HEK293 (cell line): ENCODE measurements around the gene LASP1.
"Not testable (repeated sequence)": the region's sequence is repeated elsewhere in the genome, so short reads cannot be mapped to it uniquely, and the experiment has no call there.

Experiments used
- CTCF ChIA-PET: fragments of 350-600 bp; formaldehyde crosslinking; extraction: SDS; loops from one replicate; lab custom pipeline; 2021; ENCODE audit warnings: antibody characterized with exemption; lab: Yijun Ruan, JAX
- POLR2A ChIA-PET: fragments of 300-600 bp; formaldehyde crosslinking; extraction: SDS; loops from one replicate; lab custom pipeline; 2020; ENCODE audit warnings: antibody characterized with exemption, inconsistent platforms; lab: Yijun Ruan, JAX
- H3K27ac ChIP-seq: fragments of 200-500 bp; sonication (Bioruptor generic); 2 replicates; pipeline ENCODE4 v1.5.1; 2014; ENCODE audit warnings: low read depth, low read length, control low read depth, inconsistent platforms; ENCODE audit errors: extremely low read depth
- H3K36me3 ChIP-seq, 2 experiments: fragments of 200-500 bp in 1 of 2; sonication (Bioruptor generic) in 1 of 2; 1 replicate in 1 of 2; 2 replicates in 1 of 2; pipeline ENCODE4 v1.5.1; 2014 to 2017; ENCODE audit warnings: inconsistent platforms in 2 of 2, low read length in 2 of 2; ENCODE audit not compliant: control insufficient read depth in 2 of 2, insufficient read depth in 1 of 2
- H3K4me1 ChIP-seq: fragments of 200-500 bp; sonication (Bioruptor generic); 2 replicates; pipeline ENCODE4 v1.5.1; 2014; ENCODE audit warnings: mild to moderate bottlenecking, low read length, inconsistent platforms; ENCODE audit not compliant: control insufficient read depth, insufficient read depth
- H3K4me3 ChIP-seq: 2 replicates; pipeline ENCODE4 v1.5.1; 2011; ENCODE audit warnings: low read depth, mild to moderate bottlenecking, control low read depth, low read length, moderate library complexity
- H3K9me3 ChIP-seq: fragments of 200-500 bp; sonication (Bioruptor generic); 2 replicates; pipeline ENCODE4 v1.5.1; 2014; ENCODE audit warnings: low read depth, low read length, inconsistent platforms; ENCODE audit not compliant: control insufficient read depth, insufficient read depth
- KLF1 ChIP-seq: fragments of 450-650 bp; formaldehyde crosslinking; IDR thresholded peaks from 2 replicates; pipeline ENCODE4 v1.5.1; 2016; ENCODE audit warnings: missing biosample characterization, missing genetic modification characterization
- KLF10 ChIP-seq: fragments of 450-650 bp; IDR thresholded peaks from 2 replicates; pipeline ENCODE4 v1.5.1; 2018; ENCODE audit warnings: missing biosample characterization, mild to moderate bottlenecking, missing genetic modification characterization
- KLF16 ChIP-seq: fragments of 450-650 bp; formaldehyde crosslinking; IDR thresholded peaks from 2 replicates; pipeline ENCODE4 v1.5.1; 2017; ENCODE audit warnings: missing biosample characterization, missing genetic modification characterization
- KLF9 ChIP-seq: fragments of 450-650 bp; formaldehyde crosslinking; IDR thresholded peaks from 2 replicates; pipeline ENCODE4 v1.5.1; 2016; ENCODE audit warnings: missing biosample characterization, missing genetic modification characterization, low read depth
- MZF1 ChIP-seq: fragments of 450-650 bp; formaldehyde crosslinking; IDR thresholded peaks from 2 replicates; pipeline ENCODE4 v1.5.1; 2017; ENCODE audit warnings: missing biosample characterization, missing genetic modification characterization, borderline replicate concordance
- TRIM28 ChIP-seq: IDR thresholded peaks from 2 replicates; pipeline ENCODE4 v1.6.1; 2011; ENCODE audit warnings: low read length, control low read depth, borderline replicate concordance
- ZBTB48 ChIP-seq: fragments of 450-650 bp; formaldehyde crosslinking; IDR thresholded peaks from 2 replicates; pipeline ENCODE4 v1.5.1; 2016; ENCODE audit warnings: missing biosample characterization, missing genetic modification characterization
- ZFP69B ChIP-seq: fragments of 450-650 bp; formaldehyde crosslinking; IDR thresholded peaks from 2 replicates; pipeline ENCODE4 v1.5.1; 2016; ENCODE audit warnings: missing biosample characterization, missing genetic modification characterization
- ZNF169 ChIP-seq: fragments of 450-650 bp; formaldehyde crosslinking; IDR thresholded peaks from 2 replicates; pipeline ENCODE4 v1.5.1; 2016; ENCODE audit warnings: missing biosample characterization, missing genetic modification characterization
- ZNF184 ChIP-seq: fragments of 450-650 bp; IDR thresholded peaks from 2 replicates; pipeline ENCODE4 v1.5.1; 2018; ENCODE audit warnings: missing biosample characterization, mild to moderate bottlenecking, missing genetic modification characterization
- ZNF24 ChIP-seq: fragments of 450-650 bp; formaldehyde crosslinking; IDR thresholded peaks from 2 replicates; pipeline ENCODE4 v1.5.1; 2016; ENCODE audit warnings: missing biosample characterization, missing genetic modification characterization
- ZNF302 ChIP-seq: fragments of 450-650 bp; formaldehyde crosslinking; IDR thresholded peaks from 2 replicates; pipeline ENCODE4 v1.5.1; 2016; ENCODE audit warnings: missing biosample characterization, missing genetic modification characterization, low read depth
- ZNF324 ChIP-seq: fragments of 450-650 bp; formaldehyde crosslinking; IDR thresholded peaks from 2 replicates; pipeline ENCODE4 v1.5.1; 2016; ENCODE audit warnings: missing biosample characterization, missing genetic modification characterization
- ZNF544 ChIP-seq: fragments of 450-650 bp; formaldehyde crosslinking; IDR thresholded peaks from 2 replicates; pipeline ENCODE4 v1.5.0; 2017; ENCODE audit warnings: missing biosample characterization, missing genetic modification characterization
- ZNF621 ChIP-seq: fragments of 450-650 bp; formaldehyde crosslinking; IDR thresholded peaks from 2 replicates; pipeline ENCODE4 v1.5.1; 2017; ENCODE audit warnings: missing biosample characterization, missing genetic modification characterization
- TF ChIP-seq, protein P1 (sequence below): fragments of 450-650 bp; formaldehyde crosslinking; IDR thresholded peaks from 2 replicates; pipeline ENCODE4 v1.5.0; 2017; ENCODE audit warnings: missing biosample characterization, missing genetic modification characterization, borderline replicate concordance
- TF ChIP-seq, protein P2 (sequence below): fragments of 450-650 bp; formaldehyde crosslinking; IDR thresholded peaks from 2 replicates; pipeline ENCODE4 v1.5.1; 2016; ENCODE audit warnings: missing biosample characterization, missing genetic modification characterization
- TF ChIP-seq, protein P3 (sequence below): fragments of 450-650 bp; formaldehyde crosslinking; IDR thresholded peaks from 2 replicates; pipeline ENCODE4 v1.5.1; 2017; ENCODE audit warnings: missing biosample characterization, missing genetic modification characterization
- TF ChIP-seq, protein P4 (sequence below): fragments of 450-650 bp; formaldehyde crosslinking; IDR thresholded peaks from 2 replicates; pipeline ENCODE4 v1.5.1; 2016; ENCODE audit warnings: missing biosample characterization, missing genetic modification characterization

LASP1 gene

DNA sequence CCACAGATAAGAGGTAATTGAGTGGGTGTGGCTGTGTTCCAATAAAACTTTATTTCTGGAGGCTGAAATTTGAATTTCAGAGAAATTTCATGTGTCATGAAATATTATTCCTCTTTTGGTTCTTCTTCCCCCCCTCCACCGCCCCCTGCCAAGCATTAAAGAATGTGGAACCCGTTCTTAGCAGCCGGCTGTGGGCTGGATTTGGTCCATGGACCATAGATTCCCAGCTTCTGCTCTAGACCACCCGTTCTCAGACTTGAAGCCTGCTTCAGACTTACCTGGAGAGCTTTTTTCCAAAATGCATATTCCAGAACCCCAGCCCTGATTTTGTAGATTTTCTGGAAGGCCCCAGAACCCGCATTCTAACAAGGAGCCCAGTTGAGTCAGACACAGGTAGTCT, 40.5 kb downstream of the LASP1 start:
- H3K36me3 ChIP-seq = peaks cover 0 to 28% of the 10 kb centered on the region in 2 experiments; a peak in 2 of 3 replicates

DNA sequence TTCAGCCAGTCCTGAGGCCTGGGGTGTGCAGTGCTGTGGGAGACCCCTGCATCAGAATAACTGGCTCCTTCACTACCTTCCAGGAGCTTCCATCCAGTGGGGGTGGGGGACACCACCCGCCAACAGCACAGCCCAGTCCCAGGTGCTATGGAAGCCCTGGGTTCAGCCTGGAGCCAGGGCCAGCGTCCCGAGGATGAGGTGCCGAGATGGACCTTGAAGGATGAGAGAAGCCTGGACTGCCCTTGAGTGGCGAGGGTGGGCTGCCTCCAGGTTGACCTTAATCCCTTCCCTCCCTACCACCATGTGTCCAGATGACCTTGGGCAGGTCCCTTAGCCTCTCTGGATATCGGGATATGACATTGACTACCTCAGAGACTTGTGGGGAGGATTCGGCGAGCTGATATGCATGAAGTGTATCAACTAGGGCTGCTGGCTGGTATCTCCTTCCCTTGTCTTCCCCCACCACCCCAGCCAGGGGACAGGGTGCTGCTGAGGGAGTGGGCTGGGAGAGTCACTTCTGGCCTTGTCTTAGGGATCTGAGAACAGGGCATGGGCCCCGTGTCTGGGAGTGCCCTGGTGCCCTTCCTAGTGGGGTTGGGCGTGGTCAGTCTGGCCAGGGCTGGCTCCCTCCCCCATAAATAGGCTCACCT, 41.3 kb downstream of the LASP1 start:
- Histone ChIP-seq H3K36me3 (peaks cover 0 to 37% of the 10 kb centered on the region in 2 experiments; a peak in 2 of 3 replicates), H3K27ac (no peak overlapping the region), H3K4me1 (no peaks in the 10 kb centered on the region), H3K4me3 (no peak overlapping the region), H3K9me3 (no peaks in the 10 kb centered on the region)
- CTCF ChIA-PET = no interaction called here
- TF ChIP-seq ZNF302 (tag by site-specific recombination) (no peak), TRIM28 (no peak), ZNF324 (tag by site-specific recombination) (no peak), ZNF184 (no peak), ZFP69B (no peak), ZNF24 (tag by site-specific recombination) (no peak), ZNF544 (tag by site-specific recombination) (no peak), KLF10 (tag by site-specific recombination) (no peak), KLF9 (tag by site-specific recombination) (no peak), ZBTB48 (no peak)
- TF ChIP-seq, protein P1, sequence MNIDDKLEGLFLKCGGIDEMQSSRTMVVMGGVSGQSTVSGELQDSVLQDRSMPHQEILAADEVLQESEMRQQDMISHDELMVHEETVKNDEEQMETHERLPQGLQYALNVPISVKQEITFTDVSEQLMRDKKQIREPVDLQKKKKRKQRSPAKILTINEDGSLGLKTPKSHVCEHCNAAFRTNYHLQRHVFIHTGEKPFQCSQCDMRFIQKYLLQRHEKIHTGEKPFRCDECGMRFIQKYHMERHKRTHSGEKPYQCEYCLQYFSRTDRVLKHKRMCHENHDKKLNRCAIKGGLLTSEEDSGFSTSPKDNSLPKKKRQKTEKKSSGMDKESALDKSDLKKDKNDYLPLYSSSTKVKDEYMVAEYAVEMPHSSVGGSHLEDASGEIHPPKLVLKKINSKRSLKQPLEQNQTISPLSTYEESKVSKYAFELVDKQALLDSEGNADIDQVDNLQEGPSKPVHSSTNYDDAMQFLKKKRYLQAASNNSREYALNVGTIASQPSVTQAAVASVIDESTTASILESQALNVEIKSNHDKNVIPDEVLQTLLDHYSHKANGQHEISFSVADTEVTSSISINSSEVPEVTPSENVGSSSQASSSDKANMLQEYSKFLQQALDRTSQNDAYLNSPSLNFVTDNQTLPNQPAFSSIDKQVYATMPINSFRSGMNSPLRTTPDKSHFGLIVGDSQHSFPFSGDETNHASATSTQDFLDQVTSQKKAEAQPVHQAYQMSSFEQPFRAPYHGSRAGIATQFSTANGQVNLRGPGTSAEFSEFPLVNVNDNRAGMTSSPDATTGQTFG (tag by site-specific recombination) = no peak
- TF ChIP-seq, protein P2, sequence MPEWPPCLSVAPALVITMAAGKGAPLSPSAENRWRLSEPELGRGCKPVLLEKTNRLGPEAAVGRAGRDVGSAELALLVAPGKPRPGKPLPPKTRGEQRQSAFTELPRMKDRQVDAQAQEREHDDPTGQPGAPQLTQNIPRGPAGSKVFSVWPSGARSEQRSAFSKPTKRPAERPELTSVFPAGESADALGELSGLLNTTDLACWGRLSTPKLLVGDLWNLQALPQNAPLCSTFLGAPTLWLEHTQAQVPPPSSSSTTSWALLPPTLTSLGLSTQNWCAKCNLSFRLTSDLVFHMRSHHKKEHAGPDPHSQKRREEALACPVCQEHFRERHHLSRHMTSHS (tag by site-specific recombination) = no peak
- POLR2A ChIA-PET = interaction anchor here (0.5 kb wide), 1 partner anchor 42 kb away, joined by 5 read pairs; no protein-coding TSS in a partner anchor

More for the DNA sequence above, 40.5 kb downstream of the LASP1 start:
- no peaks in the 10 kb centered on the region for H3K4me1 ChIP-seq
- no peaks in the 10 kb centered on the region for H3K9me3 ChIP-seq
- ChIA-PET POLR2A (no interaction called here), CTCF (interaction anchor here (0.5 kb wide), 1 partner anchor 57 kb away, joined by 3 read pairs; the partner anchor contains the start of gene FBXO47)
- TF ChIP-seq ZNF621 (tag by site-specific recombination) (no peak), ZNF169 (no peak), MZF1 (no peak), KLF1 (tag by site-specific recombination) (0 out of 2 replicates have a peak, but pooled peaks have one; percentile 22), KLF9 (tag by site-specific recombination) (peak; percentile 19; the same call in 1 of the 2 replicates), KLF16 (tag by site-specific recombination) (0 out of 2 replicates have a peak, but pooled peaks have one; percentile 20)
- TF ChIP-seq, protein P3, sequence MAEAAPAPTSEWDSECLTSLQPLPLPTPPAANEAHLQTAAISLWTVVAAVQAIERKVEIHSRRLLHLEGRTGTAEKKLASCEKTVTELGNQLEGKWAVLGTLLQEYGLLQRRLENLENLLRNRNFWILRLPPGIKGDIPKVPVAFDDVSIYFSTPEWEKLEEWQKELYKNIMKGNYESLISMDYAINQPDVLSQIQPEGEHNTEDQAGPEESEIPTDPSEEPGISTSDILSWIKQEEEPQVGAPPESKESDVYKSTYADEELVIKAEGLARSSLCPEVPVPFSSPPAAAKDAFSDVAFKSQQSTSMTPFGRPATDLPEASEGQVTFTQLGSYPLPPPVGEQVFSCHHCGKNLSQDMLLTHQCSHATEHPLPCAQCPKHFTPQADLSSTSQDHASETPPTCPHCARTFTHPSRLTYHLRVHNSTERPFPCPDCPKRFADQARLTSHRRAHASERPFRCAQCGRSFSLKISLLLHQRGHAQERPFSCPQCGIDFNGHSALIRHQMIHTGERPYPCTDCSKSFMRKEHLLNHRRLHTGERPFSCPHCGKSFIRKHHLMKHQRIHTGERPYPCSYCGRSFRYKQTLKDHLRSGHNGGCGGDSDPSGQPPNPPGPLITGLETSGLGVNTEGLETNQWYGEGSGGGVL (tag by site-specific recombination) = no peak
- TF ChIP-seq, protein P4, sequence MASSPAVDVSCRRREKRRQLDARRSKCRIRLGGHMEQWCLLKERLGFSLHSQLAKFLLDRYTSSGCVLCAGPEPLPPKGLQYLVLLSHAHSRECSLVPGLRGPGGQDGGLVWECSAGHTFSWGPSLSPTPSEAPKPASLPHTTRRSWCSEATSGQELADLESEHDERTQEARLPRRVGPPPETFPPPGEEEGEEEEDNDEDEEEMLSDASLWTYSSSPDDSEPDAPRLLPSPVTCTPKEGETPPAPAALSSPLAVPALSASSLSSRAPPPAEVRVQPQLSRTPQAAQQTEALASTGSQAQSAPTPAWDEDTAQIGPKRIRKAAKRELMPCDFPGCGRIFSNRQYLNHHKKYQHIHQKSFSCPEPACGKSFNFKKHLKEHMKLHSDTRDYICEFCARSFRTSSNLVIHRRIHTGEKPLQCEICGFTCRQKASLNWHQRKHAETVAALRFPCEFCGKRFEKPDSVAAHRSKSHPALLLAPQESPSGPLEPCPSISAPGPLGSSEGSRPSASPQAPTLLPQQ = no peak
- no peak overlapping the region for H3K4me3 ChIP-seq
- no peak overlapping the region for H3K27ac ChIP-seq

- H3K27ac ChIP-seq, POLR2A ChIA-PET, H3K4me3 ChIP-seq, CTCF ChIA-PET, H3K4me1 ChIP-seq, H3K9me3 ChIP-seq: not testable (repeated sequence)
- peaks cover 0 to 37% of the 10 kb centered on the region in 2 experiments; a peak in 2 of 3 replicates for H3K36me3 ChIP-seq
Measured at GRCh38 chr17:38911731-38912081, 41.8 kb downstream of the LASP1 start.
